Measurements from ENCODE around the gene GGA3. TPM values are rescaled to one million over a fixed set of nuclear protein-coding genes. Genes with fewer than 3 reads are reported as not detected.

The GGA3 gene
- total RNA-seq, 1 experiment from 2014 or later = 37.5 TPM

- no peaks in the 10 kb centered on the region for H3K27me3 ChIP-seq (ENCODE audit: insufficient read depth, low read depth)
- no peaks in the 10 kb centered on the region for H3K9me3 ChIP-seq (ENCODE audit: insufficient read depth, low read depth)
- ChIA-PET CTCF (no interaction called here), POLR2A (ENCODE audit: unreplicated experiment) (interaction anchor here (0.5 kb wide), 1 partner anchor 30 kb away, joined by 4 read pairs; no protein-coding TSS in a partner anchor)
- no peak for DNase-seq
- no peaks in the 10 kb centered on the region for H3K9me2 ChIP-seq (ENCODE audit: insufficient read depth)
- H3K36me3 ChIP-seq (ENCODE audit: low read depth) = peaks cover 22% of the 10 kb centered on the region; the same call in 1 of the 2 replicates
- H3K4me3 ChIP-seq = no peak overlapping the region
- H3K27ac ChIP-seq = no peak overlapping the region
- H3K4me2 ChIP-seq = no peak overlapping the region
- intact Hi-C loops (cut with micrococcal nuclease; ENCODE audit: unreplicated experiment) = no loop called here
- no peak overlapping the region for H2AFZ ChIP-seq
- 0 out of 2 replicates have a peak, but pooled peaks cover 5% of the 10 kb centered on the region for H4K20me1 ChIP-seq (ENCODE audit: insufficient read depth)
- H3F3A ChIP-seq (ENCODE audit: insufficient read depth, low read depth) = peaks cover 2% of the 10 kb centered on the region; the same call in 1 of the 2 replicates
- TF ChIP-seq CTCF (conservative IDR thresholded peaks at IDR 0.05) = no peak
- TF ChIP-seq EZH2 (IDR thresholded peaks at IDR 0.05; ENCODE audit: low read depth) = no peak
- no peaks in the 10 kb centered on the region for H3K4me1 ChIP-seq (replicated peaks; ENCODE audit: insufficient read depth)
- H3K79me2 ChIP-seq (ENCODE audit: low read depth) = no peaks in the 10 kb centered on the region
- no TSS peak for BruUV-seq (replicated peaks)
Measured at GRCh38 chr17:75219815-75220214, 41.6 kb downstream of the GGA3 start.

- H3K27ac ChIP-seq = no peak overlapping the region
- POLR2A ChIA-PET (ENCODE audit: unreplicated experiment) = no interaction called here
Measured at GRCh38 chr17:75218131-75218530, 43.3 kb downstream of the GGA3 start.

GRCh38 chr17:75209061-75209460 is 52.3 kb downstream of the GGA3 start:
- Histone ChIP-seq H3K9me3 (ENCODE audit: insufficient read depth, low read depth) (no peaks in the 10 kb centered on the region), H3K27ac (no peak overlapping the region), H3K4me2 (no peak overlapping the region), H3K36me3 (ENCODE audit: low read depth) (peaks cover 28% of the 10 kb centered on the region), H2AFZ (no peak overlapping the region), H4K20me1 (ENCODE audit: insufficient read depth) (no peaks in the 10 kb centered on the region; the same call in none of the 2 replicates), H3K9me2 (ENCODE audit: insufficient read depth) (no peaks in the 10 kb centered on the region), H3F3A (ENCODE audit: insufficient read depth, low read depth) (peaks cover 16% of the 10 kb centered on the region), H3K79me2 (ENCODE audit: low read depth) (peaks cover 50% of the 10 kb centered on the region), H3K4me1 (replicated peaks; ENCODE audit: insufficient read depth) (peaks cover 12% of the 10 kb centered on the region), H3K4me3 (no peak overlapping the region), H3K27me3 (ENCODE audit: insufficient read depth, low read depth) (no peaks in the 10 kb centered on the region)
- BruUV-seq (replicated peaks) = no TSS peak
- POLR2A ChIA-PET (ENCODE audit: unreplicated experiment) = interaction anchor here (0.5 kb wide), 1 partner anchor 100 kb away, joined by 8 read pairs; no protein-coding TSS in a partner anchor
- TF ChIP-seq CTCF (conservative IDR thresholded peaks at IDR 0.05) (no peak), EZH2 (IDR thresholded peaks at IDR 0.05; ENCODE audit: low read depth) (no peak)
- no peak for DNase-seq
- intact Hi-C loops (cut with micrococcal nuclease; ENCODE audit: unreplicated experiment) = loop anchor here (10.0 kb wide), 1 partner anchor 174 kb away; no protein-coding TSS in a partner anchor
- CTCF ChIA-PET = no interaction called here

More at GRCh38 chr17:75218131-75218530, 43.3 kb downstream of the GGA3 start:
- no peaks in the 10 kb centered on the region for H3K79me2 ChIP-seq (ENCODE audit: low read depth)
- DNase-seq = no peak
- peaks cover 20% of the 10 kb centered on the region for H3K36me3 ChIP-seq (ENCODE audit: low read depth)
- intact Hi-C loops (cut with micrococcal nuclease; ENCODE audit: unreplicated experiment) = no loop called here
- no peaks in the 10 kb centered on the region for H3K27me3 ChIP-seq (ENCODE audit: insufficient read depth, low read depth)
- no peak overlapping the region for H2AFZ ChIP-seq
- H3K4me3 ChIP-seq = no peak overlapping the region
- H3K9me2 ChIP-seq (ENCODE audit: insufficient read depth) = no peaks in the 10 kb centered on the region
- CTCF ChIA-PET = no interaction called here
- BruUV-seq (replicated peaks) = no TSS peak
- peaks cover 3% of the 10 kb centered on the region; the same call in 1 of the 2 replicates for H3F3A ChIP-seq (ENCODE audit: insufficient read depth, low read depth)
- H3K9me3 ChIP-seq (ENCODE audit: insufficient read depth, low read depth) = no peaks in the 10 kb centered on the region
- no peak for TF ChIP-seq EZH2 (IDR thresholded peaks at IDR 0.05; ENCODE audit: low read depth)
- no peak for TF ChIP-seq CTCF (conservative IDR thresholded peaks at IDR 0.05)
- H3K4me1 ChIP-seq (replicated peaks; ENCODE audit: insufficient read depth) = no peaks in the 10 kb centered on the region
- 0 out of 2 replicates have a peak, but pooled peaks cover 5% of the 10 kb centered on the region for H4K20me1 ChIP-seq (ENCODE audit: insufficient read depth)
- H3K4me2 ChIP-seq = no peak overlapping the region
